Suppressor macrophage treated with lipopolysaccharide for 1 hour (primary cell): ENCODE data around the gene ACSS3.
"Not testable (repeated sequence)": the region's sequence is repeated elsewhere in the genome, so short reads cannot be mapped to it uniquely, and the experiment has no call there.

ENCODE experiments used
- DNase-seq, 3 donors: peaks; one replicate each; pipeline ENCODE4 v3.0.0-alpha.2; 2020 to 2022

The ACSS3 gene

GRCh38 chr12:81168445-81168844 is 90.6 kb downstream of the ACSS3 start:
- DNase-seq: no peak

- no peak for DNase-seq
Measured at GRCh38 chr12:81170072-81170471, 92.2 kb downstream of the ACSS3 start.

- DNase-seq: no peak
Measured at GRCh38 chr12:81172851-81173250, 95.0 kb downstream of the ACSS3 start.

GRCh38 chr12:81174664-81175063 is 96.8 kb downstream of the ACSS3 start:
- DNase-seq: no peak

- no peak for DNase-seq
Measured at GRCh38 chr12:81176796-81177195, 98.9 kb downstream of the ACSS3 start.

- DNase-seq: no peak
Measured at GRCh38 chr12:81181691-81182090, 103.8 kb downstream of the ACSS3 start.

- no peak for DNase-seq
Measured at GRCh38 chr12:81187686-81188085, 109.8 kb downstream of the ACSS3 start.

GRCh38 chr12:81196595-81196994 is 118.7 kb downstream of the ACSS3 start:
- no peak for DNase-seq

- not testable (repeated sequence) for DNase-seq
Measured at GRCh38 chr12:81200561-81200960, 122.7 kb downstream of the ACSS3 start.

GRCh38 chr12:81203671-81204204 is 125.9 kb downstream of the ACSS3 start:
- no peak for DNase-seq

GRCh38 chr12:81205416-81205815 is 127.5 kb downstream of the ACSS3 start:
- no peak for DNase-seq

- DNase-seq: no peak
Measured at GRCh38 chr12:81206429-81206828, 128.6 kb downstream of the ACSS3 start.

GRCh38 chr12:81207173-81207572 is 129.3 kb downstream of the ACSS3 start:
- no peak for DNase-seq

- no peak for DNase-seq
Measured at GRCh38 chr12:81207664-81208063, 129.8 kb downstream of the ACSS3 start.

- DNase-seq: no peak
Measured at GRCh38 chr12:81208187-81208911, 130.5 kb downstream of the ACSS3 start.

GRCh38 chr12:81209012-81209411 is 131.1 kb downstream of the ACSS3 start:
- no peak for DNase-seq

- not testable (repeated sequence) for DNase-seq
Measured at GRCh38 chr12:81209772-81210225, 131.9 kb downstream of the ACSS3 start.

GRCh38 chr12:81211306-81211705 is 133.4 kb downstream of the ACSS3 start:
- DNase-seq: no peak

GRCh38 chr12:81212996-81213696 is 135.3 kb downstream of the ACSS3 start:
- DNase-seq: no peak

GRCh38 chr12:81216739-81217138 is 138.9 kb downstream of the ACSS3 start:
- no peak for DNase-seq

- no peak for DNase-seq
Measured at GRCh38 chr12:81221681-81222080, 143.8 kb downstream of the ACSS3 start.

- no peak for DNase-seq
Measured at GRCh38 chr12:81222846-81223592, 145.1 kb downstream of the ACSS3 start.

GRCh38 chr12:81224626-81225025 is 146.7 kb downstream of the ACSS3 start:
- no peak for DNase-seq
